Mesenchymal stem cell (in vitro differentiated cells and primary cell): ENCODE results near the gene VRK1.
A peak's percentile ranks its signal among the peaks of the same experiment; 100 is the strongest.

Experiments used
- DNase-seq: peaks from one replicate; pipeline ENCODE4 v3.0.0-alpha.2; 2013
- H2AFZ ChIP-seq: one replicate; pipeline ENCODE4 v1.6.1; 2013; ENCODE audit warnings: low read depth, mild to moderate bottlenecking, control low read depth, inconsistent platforms, low read length, moderate library complexity
- H2AK5ac ChIP-seq: 2 replicates; pipeline ENCODE4 v1.6.1; 2013; ENCODE audit warnings: low read length, moderate library complexity, mild to moderate bottlenecking, inconsistent platforms; ENCODE audit not compliant: severe bottlenecking
- H2BK120ac ChIP-seq: one replicate; pipeline ENCODE4 v1.6.1; 2013; ENCODE audit warnings: low read depth, mild to moderate bottlenecking, inconsistent platforms, low read length, moderate library complexity
- H2BK12ac ChIP-seq, 2 experiments: one replicate each; pipeline ENCODE4 v1.6.1; 2013; ENCODE audit warnings: inconsistent platforms in 2 of 2, low read length in 2 of 2, mild to moderate bottlenecking in 2 of 2, moderate library complexity in 2 of 2, control low read depth in 1 of 2
- H2BK15ac ChIP-seq: one replicate; pipeline ENCODE4 v1.6.1; 2013; ENCODE audit warnings: mild to moderate bottlenecking, low read depth, inconsistent platforms; ENCODE audit not compliant: poor library complexity, severe bottlenecking
- H2BK5ac ChIP-seq: 2 replicates; pipeline ENCODE4 v1.6.1; 2013; ENCODE audit warnings: low read depth, mild to moderate bottlenecking, low read length, control low read depth, inconsistent platforms; ENCODE audit not compliant: poor library complexity, severe bottlenecking
- H3K14ac ChIP-seq, 2 experiments: one replicate each; pipeline ENCODE4 v1.6.1; 2013; ENCODE audit warnings: inconsistent platforms in 2 of 2, low read length in 2 of 2, control low read depth in 1 of 2, mild to moderate bottlenecking in 1 of 2, moderate library complexity in 1 of 2
- H3K18ac ChIP-seq, 2 experiments: one replicate each; pipeline ENCODE4 v1.6.1; 2013; ENCODE audit warnings: inconsistent platforms in 2 of 2, low read length in 2 of 2, control low read depth in 1 of 2, low read depth in 1 of 2, mild to moderate bottlenecking in 1 of 2
- H3K23ac ChIP-seq, 2 experiments: one replicate each; pipeline ENCODE4 v1.6.1; 2013; ENCODE audit warnings: inconsistent platforms in 2 of 2, low read length in 2 of 2, mild to moderate bottlenecking in 2 of 2, moderate library complexity in 2 of 2, control low read depth in 1 of 2
- H3K27ac ChIP-seq: 2 replicates; pipeline ENCODE4 v1.5.1; 2013; ENCODE audit warnings: mild to moderate bottlenecking, moderate library complexity, low read length, control low read depth, inconsistent platforms; ENCODE audit not compliant: poor library complexity, severe bottlenecking
- H3K27me3 ChIP-seq, 2 experiments: 2 replicates each; pipeline versions ENCODE4 v1.6.1 to v1.7.0; 2013; ENCODE audit warnings: low read length in 2 of 2, mild to moderate bottlenecking in 2 of 2, moderate library complexity in 2 of 2, control low read depth in 1 of 2, inconsistent platforms in 1 of 2; ENCODE audit not compliant: control insufficient read depth in 1 of 2, insufficient read depth in 1 of 2
- H3K36me3 ChIP-seq, 2 experiments: 2 replicates each; pipeline versions ENCODE4 v1.6.1 to v1.7.0; 2013; ENCODE audit warnings: low read length in 2 of 2, control low read depth in 1 of 2, inconsistent platforms in 1 of 2, low read depth in 1 of 2, mild to moderate bottlenecking in 1 of 2; ENCODE audit not compliant: insufficient read depth in 2 of 2, control insufficient read depth in 1 of 2
- H3K4ac ChIP-seq, 2 experiments: one replicate each; pipeline ENCODE4 v1.6.1; 2013; ENCODE audit warnings: inconsistent platforms in 2 of 2, low read length in 2 of 2, mild to moderate bottlenecking in 2 of 2, moderate library complexity in 2 of 2, control low read depth in 1 of 2, low read depth in 1 of 2
- H3K4me1 ChIP-seq: 2 replicates; pipeline ENCODE4 v1.6.1; 2013; ENCODE audit warnings: low read depth, low read length, control low read depth; ENCODE audit not compliant: control insufficient read depth, insufficient read depth
- H3K4me2 ChIP-seq: 2 replicates; pipeline ENCODE4 v1.6.1; 2013; ENCODE audit warnings: low read length, mild to moderate bottlenecking, inconsistent platforms; ENCODE audit not compliant: poor library complexity, severe bottlenecking
- H3K4me3 ChIP-seq, 2 experiments: 2 replicates each; pipeline versions ENCODE4 v1.5.1 to v1.7.0; 2013; ENCODE audit warnings: low read length in 2 of 2, mild to moderate bottlenecking in 2 of 2, control low read depth in 1 of 2, low read depth in 1 of 2; ENCODE audit not compliant: insufficient read depth in 1 of 2
- H3K79me1 ChIP-seq: replicated peaks from 2 replicates; pipeline ENCODE4 v1.6.1; 2013; ENCODE audit warnings: mild to moderate bottlenecking, control low read depth, low read length, inconsistent platforms; ENCODE audit not compliant: poor library complexity, severe bottlenecking
- H3K9ac ChIP-seq: 2 replicates; pipeline ENCODE4 v1.7.0; 2013; ENCODE audit warnings: mild to moderate bottlenecking, low read length, moderate library complexity
- H3K9me3 ChIP-seq: 2 replicates; pipeline ENCODE4 v1.7.0; 2013; ENCODE audit warnings: mild to moderate bottlenecking, low read length; ENCODE audit not compliant: control insufficient read depth
- H4K8ac ChIP-seq: one replicate; pipeline ENCODE4 v1.6.1; 2013; ENCODE audit warnings: inconsistent platforms, mild to moderate bottlenecking, low read length, moderate library complexity
- H4K91ac ChIP-seq: one replicate; pipeline ENCODE4 v1.6.1; 2013; ENCODE audit warnings: mild to moderate bottlenecking, low read length, inconsistent platforms
- WGBS: methylation state at CpG from one replicate; pipeline ENCODE4 v1.1.7; 2013; ENCODE audit warnings: mixed read lengths; 5-methylcytosine and 5-hydroxymethylcytosine counted together

Gene VRK1

GRCh38 chr14:96798956-96799355, 1.8 kb downstream of the VRK1 start:
- no peak overlapping the region for H4K91ac ChIP-seq
- H3K9me3 ChIP-seq: no peaks in the 10 kb centered on the region
- peak overlapping the region; percentile 95 for H3K9ac ChIP-seq
- H2AK5ac ChIP-seq: no peak overlapping the region
- H3K4me3 ChIP-seq: no peak overlapping the region
- H3K79me1 ChIP-seq: peaks cover 16% of the 10 kb centered on the region
- no peak overlapping the region for H2AFZ ChIP-seq
- WGBS: 100% methylated on average over 1 of the region's 1 CpG
- H3K4me2 ChIP-seq: no peak overlapping the region
- H3K36me3 ChIP-seq: no peaks in the 10 kb centered on the region
- no peak overlapping the region for H2BK15ac ChIP-seq
- H3K18ac ChIP-seq: no peak overlapping the region
- peaks cover 0 to 5% of the 10 kb centered on the region in 2 experiments for H3K27me3 ChIP-seq
- H3K23ac ChIP-seq: no peak overlapping the region
- DNase-seq: no peak
- H4K8ac ChIP-seq: no peak overlapping the region
- no peak overlapping the region for H3K4ac ChIP-seq
- no peak overlapping the region for H2BK12ac ChIP-seq
- peaks cover 3% of the 10 kb centered on the region for H3K4me1 ChIP-seq
- H3K14ac ChIP-seq: no peak overlapping the region
- H2BK5ac ChIP-seq: no peak overlapping the region
- H2BK120ac ChIP-seq: no peak overlapping the region
- H3K27ac ChIP-seq: no peak overlapping the region

DNA sequence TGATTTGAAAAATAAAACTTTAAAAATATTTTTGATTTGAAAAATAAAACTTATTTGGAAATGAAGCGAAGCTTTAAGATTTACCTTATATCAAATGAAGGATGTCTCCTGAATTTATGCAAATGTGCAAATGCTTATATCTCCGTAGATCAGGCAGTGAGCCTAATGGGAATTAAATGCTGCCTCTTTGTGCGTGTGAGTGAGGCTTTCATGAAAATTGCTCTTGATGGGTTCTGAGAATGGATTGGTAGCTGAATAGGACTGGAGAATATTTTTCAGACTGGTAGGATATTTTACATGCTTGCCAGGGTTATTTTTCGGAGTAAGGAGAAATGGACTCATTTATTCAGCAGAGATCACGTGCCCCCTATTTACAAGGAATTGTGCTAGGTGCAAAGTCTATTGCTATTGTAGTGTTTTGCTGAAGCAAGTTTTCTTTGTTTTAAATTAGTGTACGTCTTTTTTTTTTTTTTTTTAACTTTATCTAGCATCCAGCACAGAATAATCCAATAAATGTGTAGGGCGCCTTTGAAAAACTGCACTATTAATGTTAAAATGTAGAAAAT, 2.4 kb downstream of the VRK1 start:
- Histone ChIP-seq H2BK12ac (no peak overlapping the region), H3K9ac (no peak overlapping the region), H3K27me3 (peaks cover 0 to 5% of the 10 kb centered on the region in 2 experiments), H3K23ac (no peak overlapping the region), H3K36me3 (no peaks in the 10 kb centered on the region), H2BK15ac (no peak overlapping the region), H2BK5ac (no peak overlapping the region), H3K4ac (no peak overlapping the region), H3K79me1 (peaks cover 16% of the 10 kb centered on the region), H4K8ac (no peak overlapping the region), H3K4me3 (no peak overlapping the region), H2AFZ (no peak overlapping the region), H3K14ac (no peak overlapping the region), H3K4me1 (peaks cover 3% of the 10 kb centered on the region), H4K91ac (no peak overlapping the region), H2AK5ac (no peak overlapping the region), H2BK120ac (no peak overlapping the region), H3K4me2 (no peak overlapping the region), H3K18ac (no peak overlapping the region), H3K27ac (no peak overlapping the region), H3K9me3 (no peaks in the 10 kb centered on the region)
- 97% methylated on average over 5 of the region's 7 CpGs for WGBS
- no peak for DNase-seq

- Histone ChIP-seq H2BK120ac (no peak overlapping the region), H2AFZ (no peak overlapping the region), H3K4me1 (peaks cover 3% of the 10 kb centered on the region), H3K4ac (no peak overlapping the region), H3K9me3 (no peaks in the 10 kb centered on the region), H3K79me1 (peaks cover 21% of the 10 kb centered on the region), H4K8ac (no peak overlapping the region), H3K14ac (no peak overlapping the region), H3K18ac (no peak overlapping the region), H3K27me3 (no peaks in the 10 kb centered on the region), H3K36me3 (no peaks in the 10 kb centered on the region), H2AK5ac (no peak overlapping the region), H2BK15ac (no peak overlapping the region), H2BK5ac (no peak overlapping the region), H3K23ac (no peak overlapping the region), H3K4me3 (no peak overlapping the region), H2BK12ac (no peak overlapping the region), H3K4me2 (no peak overlapping the region), H4K91ac (no peak overlapping the region), H3K9ac (no peak overlapping the region), H3K27ac (no peak overlapping the region)
- 61% methylated on average over 5 of the region's 5 CpGs for WGBS
- DNase-seq: no peak
These were observed 4.7 kb downstream of the VRK1 start for GRCh38 chr14:96801931-96802330.

- Histone ChIP-seq H3K27me3 (no peaks in the 10 kb centered on the region), H4K91ac (no peak overlapping the region)
These were observed 5.8 kb downstream of the VRK1 start for GRCh38 chr14:96802963-96803362.

More at GRCh38 chr14:96802963-96803362, 5.8 kb downstream of the VRK1 start:
- H3K79me1 ChIP-seq: peaks cover 20% of the 10 kb centered on the region
- WGBS: 97% methylated on average over 5 of the region's 5 CpGs
- no peak overlapping the region for H2BK12ac ChIP-seq
- no peak overlapping the region for H2BK15ac ChIP-seq
- no peak overlapping the region for H2AK5ac ChIP-seq
- H3K4ac ChIP-seq: no peak overlapping the region
- no peak overlapping the region for H3K23ac ChIP-seq
- no peak for DNase-seq
- H3K36me3 ChIP-seq: no peaks in the 10 kb centered on the region
- no peak overlapping the region for H2BK5ac ChIP-seq
- no peak overlapping the region for H2AFZ ChIP-seq
- no peak overlapping the region for H3K18ac ChIP-seq
- no peak overlapping the region for H3K4me2 ChIP-seq
- H3K4me1 ChIP-seq: peaks cover 1% of the 10 kb centered on the region
- no peak overlapping the region for H3K4me3 ChIP-seq
- H3K14ac ChIP-seq: no peak overlapping the region
- H2BK120ac ChIP-seq: no peak overlapping the region
- H3K9me3 ChIP-seq: no peaks in the 10 kb centered on the region
- H4K8ac ChIP-seq: no peak overlapping the region
- no peak overlapping the region for H3K27ac ChIP-seq
- no peak overlapping the region for H3K9ac ChIP-seq
